Panc1 (cell line): Measurements from ENCODE around the gene ARMC3.

Experiments
- CTCF ChIP-seq: fragments of 450-650 bp; IDR thresholded peaks from 2 replicates; pipeline ENCODE4 v1.5.1; 2017; ENCODE audit warnings: mild to moderate bottlenecking
- POLR2AphosphoS5 ChIP-seq: IDR thresholded peaks from 2 replicates; pipeline ENCODE4 v1.6.1; 2012; ENCODE audit warnings: mild to moderate bottlenecking, low read depth, low read length, moderate library complexity
- SIN3A ChIP-seq: IDR thresholded peaks from 2 replicates; pipeline ENCODE4 v1.6.1; 2012; ENCODE audit warnings: low read depth, mild to moderate bottlenecking, low read length, moderate library complexity, borderline replicate concordance; ENCODE audit not compliant: insufficient read depth
- TCF7L2 ChIP-seq: IDR thresholded peaks from 2 replicates; pipeline ENCODE4 v1.6.1; 2011; ENCODE audit warnings: mild to moderate bottlenecking, low read depth, low read length, inconsistent platforms
- TF ChIP-seq, protein P1 (sequence below), 2 experiments: IDR thresholded peaks; 2 replicates each; pipeline ENCODE4 v1.6.1; 2011 to 2012; ENCODE audit warnings: low read depth in 2 of 2, control low read depth in 1 of 2, low read length in 1 of 2, mild to moderate bottlenecking in 1 of 2, moderate library complexity in 1 of 2; ENCODE audit not compliant: insufficient read depth in 1 of 2

DNA sequence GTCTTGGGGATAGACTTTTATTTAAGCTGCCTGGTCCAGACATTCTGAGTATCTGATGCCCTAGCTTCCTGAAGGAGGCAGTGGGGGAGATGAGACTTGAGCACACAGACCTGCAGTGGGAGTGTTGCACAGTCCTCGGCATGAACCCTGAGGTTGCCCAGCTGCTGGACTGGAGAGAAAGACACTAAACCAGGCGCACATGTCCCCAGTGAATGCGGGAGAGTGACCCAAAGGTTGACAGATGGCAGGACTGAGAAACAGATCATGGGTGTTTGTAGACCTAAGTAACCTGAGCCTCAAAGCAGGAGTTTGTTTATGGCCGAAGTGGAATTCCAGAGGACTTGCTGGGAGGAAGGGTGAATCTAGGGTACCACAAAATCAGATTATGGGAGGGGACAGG is 151.8 kb downstream of the ARMC3 start:
- no peak for TF ChIP-seq CTCF
- TF ChIP-seq POLR2AphosphoS5: no peak
- no peak for TF ChIP-seq TCF7L2
- no peak for TF ChIP-seq SIN3A
- TF ChIP-seq, protein P1, sequence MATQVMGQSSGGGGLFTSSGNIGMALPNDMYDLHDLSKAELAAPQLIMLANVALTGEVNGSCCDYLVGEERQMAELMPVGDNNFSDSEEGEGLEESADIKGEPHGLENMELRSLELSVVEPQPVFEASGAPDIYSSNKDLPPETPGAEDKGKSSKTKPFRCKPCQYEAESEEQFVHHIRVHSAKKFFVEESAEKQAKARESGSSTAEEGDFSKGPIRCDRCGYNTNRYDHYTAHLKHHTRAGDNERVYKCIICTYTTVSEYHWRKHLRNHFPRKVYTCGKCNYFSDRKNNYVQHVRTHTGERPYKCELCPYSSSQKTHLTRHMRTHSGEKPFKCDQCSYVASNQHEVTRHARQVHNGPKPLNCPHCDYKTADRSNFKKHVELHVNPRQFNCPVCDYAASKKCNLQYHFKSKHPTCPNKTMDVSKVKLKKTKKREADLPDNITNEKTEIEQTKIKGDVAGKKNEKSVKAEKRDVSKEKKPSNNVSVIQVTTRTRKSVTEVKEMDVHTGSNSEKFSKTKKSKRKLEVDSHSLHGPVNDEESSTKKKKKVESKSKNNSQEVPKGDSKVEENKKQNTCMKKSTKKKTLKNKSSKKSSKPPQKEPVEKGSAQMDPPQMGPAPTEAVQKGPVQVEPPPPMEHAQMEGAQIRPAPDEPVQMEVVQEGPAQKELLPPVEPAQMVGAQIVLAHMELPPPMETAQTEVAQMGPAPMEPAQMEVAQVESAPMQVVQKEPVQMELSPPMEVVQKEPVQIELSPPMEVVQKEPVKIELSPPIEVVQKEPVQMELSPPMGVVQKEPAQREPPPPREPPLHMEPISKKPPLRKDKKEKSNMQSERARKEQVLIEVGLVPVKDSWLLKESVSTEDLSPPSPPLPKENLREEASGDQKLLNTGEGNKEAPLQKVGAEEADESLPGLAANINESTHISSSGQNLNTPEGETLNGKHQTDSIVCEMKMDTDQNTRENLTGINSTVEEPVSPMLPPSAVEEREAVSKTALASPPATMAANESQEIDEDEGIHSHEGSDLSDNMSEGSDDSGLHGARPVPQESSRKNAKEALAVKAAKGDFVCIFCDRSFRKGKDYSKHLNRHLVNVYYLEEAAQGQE (IDR thresholded peaks at IDR 0.05; ENCODE audit: insufficient read depth in 1 of 2, low read depth in 2 of 2, low read length in 1 of 2): no peak
